Fibroblast of lung (primary cell): ENCODE data around the gene AFF2.

Source experiments
- EZH2 ChIP-seq: IDR thresholded peaks from 2 replicates; pipeline ENCODE4 v1.5.1; 2012; ENCODE audit warnings: low read length, control low read depth, mild to moderate bottlenecking; ENCODE audit errors: missing control alignments
- TF ChIP-seq, protein P1 (sequence below), 2 donors: IDR thresholded peaks in 1 of 2; conservative IDR thresholded peaks in 1 of 2; 1 replicate in 1 of 2; 2 replicates in 1 of 2; pipeline ENCODE4 v1.5.1; 2011 to 2012; ENCODE audit warnings: low read length in 2 of 2, control low read depth in 1 of 2, inconsistent platforms in 1 of 2, low read depth in 1 of 2, mild to moderate bottlenecking in 1 of 2

DNA sequence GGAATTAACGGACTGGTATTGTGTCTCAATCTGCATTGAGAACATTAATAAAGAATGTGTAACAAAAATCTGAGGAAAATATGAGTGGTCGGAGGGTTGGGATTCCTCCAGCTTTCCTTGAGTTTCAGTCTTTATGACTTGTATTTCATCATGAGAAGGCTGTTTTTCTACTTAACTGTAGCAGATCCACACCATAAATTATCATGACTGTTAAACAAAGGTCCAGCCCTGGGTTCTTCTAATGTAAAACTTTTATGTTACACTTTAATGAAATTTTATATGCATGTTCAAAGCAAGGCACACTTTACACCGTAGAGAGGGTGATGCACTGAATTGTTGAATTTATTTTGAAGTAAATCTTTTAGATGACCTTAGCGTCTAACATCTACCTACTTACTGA, 7.0 kb downstream of the AFF2 start:
- TF ChIP-seq EZH2: no peak
- TF ChIP-seq, protein P1, sequence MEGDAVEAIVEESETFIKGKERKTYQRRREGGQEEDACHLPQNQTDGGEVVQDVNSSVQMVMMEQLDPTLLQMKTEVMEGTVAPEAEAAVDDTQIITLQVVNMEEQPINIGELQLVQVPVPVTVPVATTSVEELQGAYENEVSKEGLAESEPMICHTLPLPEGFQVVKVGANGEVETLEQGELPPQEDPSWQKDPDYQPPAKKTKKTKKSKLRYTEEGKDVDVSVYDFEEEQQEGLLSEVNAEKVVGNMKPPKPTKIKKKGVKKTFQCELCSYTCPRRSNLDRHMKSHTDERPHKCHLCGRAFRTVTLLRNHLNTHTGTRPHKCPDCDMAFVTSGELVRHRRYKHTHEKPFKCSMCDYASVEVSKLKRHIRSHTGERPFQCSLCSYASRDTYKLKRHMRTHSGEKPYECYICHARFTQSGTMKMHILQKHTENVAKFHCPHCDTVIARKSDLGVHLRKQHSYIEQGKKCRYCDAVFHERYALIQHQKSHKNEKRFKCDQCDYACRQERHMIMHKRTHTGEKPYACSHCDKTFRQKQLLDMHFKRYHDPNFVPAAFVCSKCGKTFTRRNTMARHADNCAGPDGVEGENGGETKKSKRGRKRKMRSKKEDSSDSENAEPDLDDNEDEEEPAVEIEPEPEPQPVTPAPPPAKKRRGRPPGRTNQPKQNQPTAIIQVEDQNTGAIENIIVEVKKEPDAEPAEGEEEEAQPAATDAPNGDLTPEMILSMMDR (conservative IDR thresholded peaks at IDR 0.05 in 1 of 2, IDR thresholded peaks at IDR 0.05 in 1 of 2; ENCODE audit: low read depth in 1 of 2, low read length in 2 of 2): no peak
